Body of pancreas (tissue), 4 donors: ENCODE results near the gene DIDO1. TPM values are rescaled to one million over a fixed set of nuclear protein-coding genes. Genes with fewer than 3 reads are reported as not detected.

Source experiments
- ATAC-seq: fragments of 150-250 bp; one replicate; pipeline ENCODE4 v1.9.1; 2016
- DNase-seq, 4 donors: peaks; one replicate each; pipeline ENCODE4 v3.0.0-alpha.2; 2019
- H3K27ac ChIP-seq, 4 donors: fragments of 200-600 bp; sonication (generic); 1 replicate in 3 of 4; 2 replicates in 1 of 4; pipeline versions ENCODE4 v1.5.1 to v1.6.1; 2016 to 2019; ENCODE audit warnings: mild to moderate bottlenecking in 1 of 4, mixed read lengths in 1 of 4, moderate library complexity in 1 of 4
- H3K27me3 ChIP-seq, 2 donors: fragments of 200-600 bp; sonication (generic); one replicate each; pipeline ENCODE4 v1.6.0; 2016; ENCODE audit warnings: mild to moderate bottlenecking in 1 of 2
- H3K36me3 ChIP-seq, 2 donors: fragments of 200-600 bp; sonication (generic); replicated peaks in 1 of 2; 2 replicates each; pipeline ENCODE4 v1.5.1; 2016; ENCODE audit warnings: low read depth in 2 of 2; ENCODE audit not compliant: insufficient read depth in 1 of 2
- H3K4me1 ChIP-seq: fragments of 200-600 bp; sonication (generic); one replicate; pipeline ENCODE4 v1.6.0; 2016
- H3K4me3 ChIP-seq, 2 donors: fragments of 200-600 bp; sonication (generic); 1 replicate in 1 of 2; 2 replicates in 1 of 2; pipeline ENCODE4 v1.5.1; 2016 to 2019
- H3K9me3 ChIP-seq, 3 donors: fragments of 200-600 bp; sonication (generic); 1 replicate in 2 of 3; 2 replicates in 1 of 3; pipeline ENCODE4 v1.5.1; 2016
- CTCF ChIP-seq, 7 experiments: fragments of 450-650 bp in 4 of 7; fragments of 200-600 bp in 3 of 7; sonication (generic) in 3 of 7; IDR thresholded peaks; one replicate each; pipeline ENCODE4 v1.5.1; 2016 to 2019; ENCODE audit warnings: antibody characterized with exemption in 7 of 7
- POLR2A ChIP-seq, 3 donors: fragments of 450-650 bp; IDR thresholded peaks; one replicate each; pipeline ENCODE4 v1.6.1; 2016; ENCODE audit warnings: antibody characterized with exemption in 3 of 3, mild to moderate bottlenecking in 2 of 3
- WGBS, 2 donors: methylation state at CpG; one replicate each; pipeline ENCODE4 v1.1.5; 2017; 5-methylcytosine and 5-hydroxymethylcytosine counted together
- intact Hi-C: fragments of 100-400 bp; cut with DNase I; formaldehyde crosslinking; loops from one replicate; pipeline ENCODE4 v1.15.1; 2023
- total RNA-seq, 2 donors: library from RNA; depleted of rRNA; stranded (reverse); fragments of >200 nt; gene quantifications; one replicate each; pipeline ENCODE4 v1.1.0, GENCODE V29; 2016

Gene DIDO1
- total RNA-seq, 2 donors from 2014 or later = 38.4 to 51.7 TPM

- DNase-seq = no peak
- no peaks in the 10 kb centered on the region for H3K27me3 ChIP-seq
- TF ChIP-seq POLR2A (IDR thresholded peaks at IDR 0.05) (no peak), CTCF (IDR thresholded peaks at IDR 0.05) (no peak)
- peaks cover 11 to 26% of the 10 kb centered on the region in 2 donors for H3K36me3 ChIP-seq
- no peak overlapping the region for H3K27ac ChIP-seq
- no peak for ATAC-seq
- intact Hi-C loops = loop anchor here (10.0 kb wide), 1 partner anchor 108 kb away; the partner anchor contains the start of gene BHLHE23
- H3K4me1 ChIP-seq = peaks cover 29% of the 10 kb centered on the region
- 95% methylated on average over 16 of the region's 16 CpGs for WGBS, 2 donors
- no peak overlapping the region for H3K4me3 ChIP-seq
- no peaks in the 10 kb centered on the region for H3K9me3 ChIP-seq
These were observed 29.8 kb downstream of the DIDO1 start for GRCh38 chr20:62896526-62896925.

- WGBS, 2 donors = 95 to 96% methylated on average over 9 of the region's 9 CpGs
- intact Hi-C loops = loop anchor here (10.0 kb wide), 1 partner anchor 109 kb away; the partner anchor contains the start of gene BHLHE23
- H3K9me3 ChIP-seq = no peaks in the 10 kb centered on the region
- peaks cover 11 to 34% of the 10 kb centered on the region in 2 donors for H3K36me3 ChIP-seq
- ATAC-seq (no peak), DNase-seq (no peak)
- peaks cover 19% of the 10 kb centered on the region for H3K4me1 ChIP-seq
- TF ChIP-seq CTCF (IDR thresholded peaks at IDR 0.05) (no peak), POLR2A (IDR thresholded peaks at IDR 0.05) (no peak)
- no peak overlapping the region for H3K27ac ChIP-seq
- H3K27me3 ChIP-seq = no peaks in the 10 kb centered on the region
- H3K4me3 ChIP-seq = no peak overlapping the region
These were observed 30.8 kb downstream of the DIDO1 start for GRCh38 chr20:62895539-62895938.

- intact Hi-C loops = loop anchor here (10.0 kb wide), 1 partner anchor 111 kb away; the partner anchor contains the start of gene BHLHE23
- ATAC-seq (no peak), DNase-seq (no peak)
- H3K4me3 ChIP-seq = no peak overlapping the region
- WGBS, 2 donors = 91% methylated on average over 14 of the region's 14 CpGs
- no peaks in the 10 kb centered on the region for H3K27me3 ChIP-seq
- H3K36me3 ChIP-seq = peaks cover 13 to 43% of the 10 kb centered on the region in 2 donors
- no peaks in the 10 kb centered on the region for H3K9me3 ChIP-seq
- H3K27ac ChIP-seq = no peak overlapping the region
- TF ChIP-seq CTCF (IDR thresholded peaks at IDR 0.05) (no peak), POLR2A (IDR thresholded peaks at IDR 0.05) (no peak)
- H3K4me1 ChIP-seq = peaks cover 7% of the 10 kb centered on the region
These were observed 32.0 kb downstream of the DIDO1 start for GRCh38 chr20:62894261-62894660.

- H3K4me1 ChIP-seq = peaks cover 3% of the 10 kb centered on the region
- H3K36me3 ChIP-seq = peaks cover 16 to 46% of the 10 kb centered on the region in 2 donors
- H3K27me3 ChIP-seq = no peaks in the 10 kb centered on the region
- WGBS, 2 donors = 91 to 94% methylated on average over 4 to 14 of the region's 14 CpGs
- intact Hi-C loops = loop anchor here (10.0 kb wide), 1 partner anchor 111 kb away; the partner anchor contains the start of gene BHLHE23
- H3K4me3 ChIP-seq = no peak overlapping the region
- no peak for DNase-seq
- TF ChIP-seq CTCF (IDR thresholded peaks at IDR 0.05) (no peak), POLR2A (IDR thresholded peaks at IDR 0.05) (no peak)
- ATAC-seq = no peak
- H3K9me3 ChIP-seq = no peaks in the 10 kb centered on the region
- no peak overlapping the region for H3K27ac ChIP-seq
These were observed 32.6 kb downstream of the DIDO1 start for GRCh38 chr20:62893700-62894099.
